Fibroblast of mammary gland (primary cell): ENCODE data around the gene ANKRD1.
"Not testable (repeated sequence)": the region's sequence is repeated elsewhere in the genome, so short reads cannot be mapped to it uniquely, and the experiment has no call there.

Experiments
- DNase-seq: peaks from one replicate; pipeline ENCODE4 v3.0.0-alpha.2; 2010; ENCODE audit warnings: low read depth
- H3K4me3 ChIP-seq: 2 replicates; pipeline ENCODE4 v1.5.1; 2011; ENCODE audit warnings: low read depth, mild to moderate bottlenecking, low read length, moderate library complexity; ENCODE audit not compliant: control insufficient read depth
- CTCF ChIP-seq: conservative IDR thresholded peaks from 2 replicates; pipeline ENCODE4 v1.5.1; 2011; ENCODE audit warnings: low read depth, low read length, inconsistent platforms; ENCODE audit not compliant: control insufficient read depth, insufficient read depth

The ANKRD1 gene

GRCh38 chr10:90912174-90912573 is 8.7 kb downstream of the ANKRD1 start:
- H3K4me3 ChIP-seq, result no peak overlapping the region
- no peak for DNase-seq
- no peak for TF ChIP-seq CTCF

- TF ChIP-seq CTCF, result peak; percentile 93
- no peak overlapping the region for H3K4me3 ChIP-seq
These were observed 9.5 kb downstream of the ANKRD1 start for GRCh38 chr10:90911133-90912051.

GRCh38 chr10:90906596-90906995 is 14.3 kb downstream of the ANKRD1 start:
- H3K4me3 ChIP-seq, result no peak overlapping the region
- no peak for DNase-seq
- TF ChIP-seq CTCF, result no peak

More at GRCh38 chr10:90911133-90912051, 9.5 kb downstream of the ANKRD1 start:
- DNase-seq, result peak; percentile 81

GRCh38 chr10:90905925-90906324 is 15.0 kb downstream of the ANKRD1 start:
- H3K4me3 ChIP-seq, result no peak overlapping the region
- DNase-seq, result no peak
- no peak for TF ChIP-seq CTCF

- not testable (repeated sequence) for H3K4me3 ChIP-seq, DNase-seq
These were observed 24.0 kb downstream of the ANKRD1 start for GRCh38 chr10:90896916-90897315.

GRCh38 chr10:90893190-90893589 is 27.7 kb downstream of the ANKRD1 start:
- DNase-seq, result no peak
- no peak overlapping the region for H3K4me3 ChIP-seq
- TF ChIP-seq CTCF, result no peak

GRCh38 chr10:90890347-90890746 is 30.5 kb downstream of the ANKRD1 start:
- no peak overlapping the region for H3K4me3 ChIP-seq
- peak; percentile 12 for DNase-seq
- TF ChIP-seq CTCF, result no peak
